Measurements from ENCODE around the gene CFL1. TPM values are rescaled to one million over a fixed set of nuclear protein-coding genes. Genes with fewer than 3 reads are reported as not detected.
A peak's percentile ranks its signal among the peaks of the same experiment; 100 is the strongest.
"Not testable (repeated sequence)": the region's sequence is repeated elsewhere in the genome, so short reads cannot be mapped to it uniquely, and the experiment has no call there.

The CFL1 gene
- total and polyA plus RNA-seq, 4 donors = 472 to 1,371 (median 1,022) TPM

- Histone ChIP-seq H3K9me3 (ENCODE audit: control insufficient read depth, insufficient read depth, low read length) (no peaks in the 10 kb centered on the region), H3K4me1 (ENCODE audit: control insufficient read depth, insufficient read depth, low read length) (peaks cover 18% of the 10 kb centered on the region), H3K36me3 (ENCODE audit: control insufficient read depth, insufficient read depth, low read length) (peaks cover 74% of the 10 kb centered on the region), H3K27me3 (ENCODE audit: control insufficient read depth, insufficient read depth, low read length) (no peaks in the 10 kb centered on the region), H3K4me3 (ENCODE audit: low read depth, low read length) (no peak overlapping the region), H3K27ac (ENCODE audit: low read depth, low read length) (no peak overlapping the region)
- DNase-seq (ENCODE audit: low read depth in 4 of 6, low spot score in 6 of 6) = peak in 1 of 6 donors; percentile 4
- WGBS (ENCODE audit: insufficient coverage) = 91% methylated on average over 32 of the region's 33 CpGs
These were observed 5.3 kb downstream of the CFL1 start for GRCh38 chr11:65852508-65853245.

GRCh38 chr11:65851811-65852507 lies 6.0 kb downstream of the CFL1 start:
- Histone ChIP-seq H3K27me3 (ENCODE audit: control insufficient read depth, insufficient read depth, low read length) (no peaks in the 10 kb centered on the region), H3K4me1 (ENCODE audit: control insufficient read depth, insufficient read depth, low read length) (peaks cover 18% of the 10 kb centered on the region), H3K9me3 (ENCODE audit: control insufficient read depth, insufficient read depth, low read length) (no peaks in the 10 kb centered on the region), H3K4me3 (ENCODE audit: low read depth, low read length) (no peak overlapping the region), H3K27ac (ENCODE audit: low read depth, low read length) (no peak overlapping the region), H3K36me3 (ENCODE audit: control insufficient read depth, insufficient read depth, low read length) (peaks cover 73% of the 10 kb centered on the region)
- WGBS (ENCODE audit: insufficient coverage) = 92% methylated on average over 9 of the region's 10 CpGs
- DNase-seq (ENCODE audit: low read depth in 4 of 6, low spot score in 6 of 6) = peak in 1 of 6 donors; percentile 1

- 95% methylated on average over 8 of the region's 14 CpGs for WGBS (ENCODE audit: insufficient coverage)
- Histone ChIP-seq H3K36me3 (ENCODE audit: control insufficient read depth, insufficient read depth, low read length) (peaks cover 65% of the 10 kb centered on the region), H3K4me1 (ENCODE audit: control insufficient read depth, insufficient read depth, low read length) (peaks cover 10% of the 10 kb centered on the region), H3K4me3 (ENCODE audit: low read depth, low read length) (no peak overlapping the region), H3K27me3 (ENCODE audit: control insufficient read depth, insufficient read depth, low read length) (no peaks in the 10 kb centered on the region), H3K27ac (ENCODE audit: low read depth, low read length) (no peak overlapping the region), H3K9me3 (ENCODE audit: control insufficient read depth, insufficient read depth, low read length) (no peaks in the 10 kb centered on the region)
- DNase-seq (ENCODE audit: low read depth in 4 of 6, low spot score in 6 of 6) = no peak
These were observed 6.8 kb downstream of the CFL1 start for GRCh38 chr11:65851083-65851579.

GRCh38 chr11:65850217-65851082 lies 7.5 kb downstream of the CFL1 start:
- no peaks in the 10 kb centered on the region for H3K9me3 ChIP-seq (ENCODE audit: control insufficient read depth, insufficient read depth, low read length)
- peaks cover 3% of the 10 kb centered on the region for H3K4me1 ChIP-seq (ENCODE audit: control insufficient read depth, insufficient read depth, low read length)
- peaks cover 58% of the 10 kb centered on the region for H3K36me3 ChIP-seq (ENCODE audit: control insufficient read depth, insufficient read depth, low read length)
- H3K4me3 ChIP-seq (ENCODE audit: low read depth, low read length) = no peak overlapping the region
- H3K27me3 ChIP-seq (ENCODE audit: control insufficient read depth, insufficient read depth, low read length) = no peaks in the 10 kb centered on the region
- 85% methylated on average over 16 of the region's 20 CpGs for WGBS (ENCODE audit: insufficient coverage)
- H3K27ac ChIP-seq (ENCODE audit: low read depth, low read length) = no peak overlapping the region
- peak in 1 of 6 donors; percentile 6 for DNase-seq (ENCODE audit: low read depth in 4 of 6, low spot score in 6 of 6)

GRCh38 chr11:65849771-65850216 lies 8.2 kb downstream of the CFL1 start:
- H3K9me3 ChIP-seq (ENCODE audit: control insufficient read depth, insufficient read depth, low read length) = no peaks in the 10 kb centered on the region
- peak in 1 of 6 donors; percentile 1 for DNase-seq (ENCODE audit: low read depth in 4 of 6, low spot score in 6 of 6)
- no peaks in the 10 kb centered on the region for H3K4me1 ChIP-seq (ENCODE audit: control insufficient read depth, insufficient read depth, low read length)
- H3K36me3 ChIP-seq (ENCODE audit: control insufficient read depth, insufficient read depth, low read length) = peaks cover 52% of the 10 kb centered on the region
- 47% methylated on average over 14 of the region's 16 CpGs for WGBS (ENCODE audit: insufficient coverage)
- no peak overlapping the region for H3K4me3 ChIP-seq (ENCODE audit: low read depth, low read length)
- H3K27ac ChIP-seq (ENCODE audit: low read depth, low read length) = no peak overlapping the region
- no peaks in the 10 kb centered on the region for H3K27me3 ChIP-seq (ENCODE audit: control insufficient read depth, insufficient read depth, low read length)

GRCh38 chr11:65849366-65849765 lies 8.6 kb downstream of the CFL1 start:
- H3K4me3 ChIP-seq (ENCODE audit: low read depth, low read length) = no peak overlapping the region
- no peaks in the 10 kb centered on the region for H3K9me3 ChIP-seq (ENCODE audit: control insufficient read depth, insufficient read depth, low read length)
- H3K36me3 ChIP-seq (ENCODE audit: control insufficient read depth, insufficient read depth, low read length) = peaks cover 47% of the 10 kb centered on the region
- no peaks in the 10 kb centered on the region for H3K4me1 ChIP-seq (ENCODE audit: control insufficient read depth, insufficient read depth, low read length)
- DNase-seq (ENCODE audit: low read depth in 4 of 6, low spot score in 6 of 6) = no peak
- WGBS (ENCODE audit: insufficient coverage) = 84% methylated on average over 7 of the region's 8 CpGs
- H3K27me3 ChIP-seq (ENCODE audit: control insufficient read depth, insufficient read depth, low read length) = no peaks in the 10 kb centered on the region
- H3K27ac ChIP-seq (ENCODE audit: low read depth, low read length) = no peak overlapping the region

GRCh38 chr11:65848693-65849092 lies 9.3 kb downstream of the CFL1 start:
- WGBS (ENCODE audit: insufficient coverage) = 87% methylated on average over 6 of the region's 7 CpGs

GRCh38 chr11:65847746-65848145 lies 10.2 kb downstream of the CFL1 start:
- no peaks in the 10 kb centered on the region for H3K9me3 ChIP-seq (ENCODE audit: control insufficient read depth, insufficient read depth, low read length)
- no peak overlapping the region for H3K27ac ChIP-seq (ENCODE audit: low read depth, low read length)
- H3K4me1 ChIP-seq (ENCODE audit: control insufficient read depth, insufficient read depth, low read length) = no peaks in the 10 kb centered on the region
- 94% methylated on average over 2 of the region's 3 CpGs for WGBS (ENCODE audit: insufficient coverage)
- H3K36me3 ChIP-seq (ENCODE audit: control insufficient read depth, insufficient read depth, low read length) = peaks cover 31% of the 10 kb centered on the region
- no peak overlapping the region for H3K4me3 ChIP-seq (ENCODE audit: low read depth, low read length)
- H3K27me3 ChIP-seq (ENCODE audit: control insufficient read depth, insufficient read depth, low read length) = no peaks in the 10 kb centered on the region
- no peak for DNase-seq (ENCODE audit: low read depth in 4 of 6, low spot score in 6 of 6)

More at GRCh38 chr11:65848693-65849092, 9.3 kb downstream of the CFL1 start:
- peak in 1 of 6 donors; percentile 3 for DNase-seq (ENCODE audit: low read depth in 4 of 6, low spot score in 6 of 6)
- H3K4me1 ChIP-seq (ENCODE audit: control insufficient read depth, insufficient read depth, low read length); H3K4me3 ChIP-seq (ENCODE audit: low read depth, low read length); H3K9me3 ChIP-seq (ENCODE audit: control insufficient read depth, insufficient read depth, low read length); H3K27ac ChIP-seq (ENCODE audit: low read depth, low read length); H3K27me3 ChIP-seq (ENCODE audit: control insufficient read depth, insufficient read depth, low read length): not testable (repeated sequence)
- peaks cover 41% of the 10 kb centered on the region for H3K36me3 ChIP-seq (ENCODE audit: control insufficient read depth, insufficient read depth, low read length)

GRCh38 chr11:65844231-65844872 lies 13.6 kb downstream of the CFL1 start:
- DNase-seq (ENCODE audit: low read depth in 4 of 6, low spot score in 6 of 6) = no peak
- no peaks in the 10 kb centered on the region for H3K36me3 ChIP-seq (ENCODE audit: control insufficient read depth, insufficient read depth, low read length)
- H3K4me1 ChIP-seq (ENCODE audit: control insufficient read depth, insufficient read depth, low read length) = no peaks in the 10 kb centered on the region
- no peaks in the 10 kb centered on the region for H3K27me3 ChIP-seq (ENCODE audit: control insufficient read depth, insufficient read depth, low read length)
- 98% methylated on average over 7 of the region's 10 CpGs for WGBS (ENCODE audit: insufficient coverage)
- no peak overlapping the region for H3K27ac ChIP-seq (ENCODE audit: low read depth, low read length)
- no peak overlapping the region for H3K4me3 ChIP-seq (ENCODE audit: low read depth, low read length)
- H3K9me3 ChIP-seq (ENCODE audit: control insufficient read depth, insufficient read depth, low read length) = no peaks in the 10 kb centered on the region

Measured in spinal cord (tissue), 10 donors.